Ovary (tissue), 9 donors: Measurements from ENCODE around the gene ARPIN. TPM values are rescaled to one million over a fixed set of nuclear protein-coding genes. Genes with fewer than 3 reads are reported as not detected.
"Not testable (repeated sequence)": the region's sequence is repeated elsewhere in the genome, so short reads cannot be mapped to it uniquely, and the experiment has no call there.

Source experiments
- DNase-seq, 5 donors: peaks; one replicate each; pipeline ENCODE4 v3.0.0-alpha.2; 2019 to 2020
- H3K27ac ChIP-seq, 2 donors: fragments of 200-600 bp; one replicate each; pipeline versions ENCODE4 v1.5.1 to v1.8.0; 2019 to 2022
- H3K27me3 ChIP-seq: fragments of 200-600 bp; one replicate; pipeline ENCODE4 v1.8.0; 2022
- H3K36me3 ChIP-seq: fragments of 200-600 bp; sonication (generic); one replicate; pipeline ENCODE4 v1.5.1; 2019
- H3K4me1 ChIP-seq: one replicate; pipeline ENCODE4 v1.8.1; 2013; ENCODE audit warnings: mild to moderate bottlenecking, moderate library complexity; ENCODE audit not compliant: insufficient read depth
- H3K4me3 ChIP-seq: fragments of 200-600 bp; sonication (generic); one replicate; pipeline ENCODE4 v1.5.1; 2017
- H3K9me3 ChIP-seq, 2 donors: fragments of 200-600 bp in 1 of 2; sonication (generic) in 1 of 2; one replicate each; pipeline versions ENCODE4 v1.5.1 to v1.8.1; 2013 to 2019; ENCODE audit warnings: mild to moderate bottlenecking in 1 of 2, moderate library complexity in 1 of 2
- EP300 ChIP-seq: sonication (generic); formaldehyde crosslinking; IDR thresholded peaks from one replicate; pipeline ENCODE4 v1.6.1; 2017; ENCODE audit warnings: antibody characterized with exemption
- POLR2A ChIP-seq: fragments of 450-650 bp; IDR thresholded peaks from one replicate; pipeline ENCODE4 v1.6.1; 2017; ENCODE audit warnings: antibody characterized with exemption, mild to moderate bottlenecking, moderate library complexity
- WGBS, 3 donors: extraction: QIAGEN DNeasy Blood & Tissue Kit in 1 of 3; methylation state at CpG; one replicate each; pipeline versions ENCODE4 v1.1.5 to v1.1.7; 2013 to 2017; 5-methylcytosine and 5-hydroxymethylcytosine counted together
- intact Hi-C, 4 donors: fragments of 100-400 bp; cut with DNase I; formaldehyde crosslinking; loops; one replicate each; pipeline versions ENCODE4 v1.11.0 to v1.15.1; 2022 to 2023
- polyA plus RNA-seq, 2 donors: library from polyadenylated mRNA; stranded (reverse); fragments of 200-250 nt in 1 of 2; fragments of 350-450 nt in 1 of 2; fragmentation: Illumina TruSeq in 1 of 2; extraction: RNeasy Lipid Tissue Mini Kit (QIAGEN cat#74804) in 1 of 2; gene quantifications; one replicate each; pipeline ENCODE4 v1.2.3, GENCODE V29; 2013 to 2014
- total RNA-seq, 7 donors: library from RNA; depleted of rRNA in 2 of 7; stranded (reverse); fragments of >200 nt in 2 of 7; fragmentation: NEBNext Ultra II Directional in 3 of 7; extraction: Animal tissue kit (Norgen Biotek cat#: 25700) in 3 of 7; gene quantifications; one replicate each; pipeline versions ENCODE4 v1.1.0 to v1.2.4, GENCODE V29; 2016 to 2023
- TF ChIP-seq, protein P1 (sequence below), 3 donors: fragments of 450-650 bp in 2 of 3; fragments of 200-600 bp in 1 of 3; IDR thresholded peaks; one replicate each; pipeline versions ENCODE4 v1.5.1 to v1.8.0; 2016 to 2022; ENCODE audit warnings: antibody characterized with exemption in 3 of 3, mild to moderate bottlenecking in 1 of 3
- donor health status: DM: no; HTN: no; CAD: no; lungs with moderate emphysema.
- donor health status: DM: no; HTN: no; CAD: no.
- donor health status: Bipolar disorder and iron deficiency.
- donor health status: DM: yes; HTN: yes; CAD: no.
- donor health status: DM: no; HTN: no; CAD: no.
- donor health status: DM: yes; HTN: yes; CAD: no.

The ARPIN gene
- total and polyA plus RNA-seq, 9 donors = 14.2 to 36.5 (median 29.9) TPM

DNA sequence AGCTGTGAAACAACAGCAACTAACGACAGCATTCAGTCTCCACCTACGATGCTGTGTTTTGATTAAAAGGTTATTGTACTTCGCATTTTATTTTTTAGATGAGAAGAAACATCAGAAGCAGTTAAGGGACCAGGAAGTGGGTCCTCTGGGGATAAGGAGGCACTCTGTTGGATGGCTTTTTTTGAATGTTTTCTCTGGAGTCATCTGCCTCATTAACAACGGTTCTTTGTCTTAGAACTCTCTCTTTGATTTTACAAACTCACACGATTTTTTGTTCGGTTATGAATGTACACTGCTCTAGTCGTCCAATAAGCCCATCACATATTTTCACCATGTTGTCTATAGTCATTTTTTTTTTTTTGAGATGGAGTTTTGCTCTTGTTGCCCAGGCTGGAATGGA is 36.0 kb upstream of the ARPIN start:
- intact Hi-C loops = no loop called here
- 66 to 74% (median 72%) methylated on average over 7 of the region's 7 CpGs for WGBS, 3 donors

GRCh38 chr15:89947385-89947784 is 34.6 kb upstream of the ARPIN start:
- no peak for DNase-seq
- intact Hi-C loops = no loop called here
- Histone ChIP-seq H3K4me3 (no peak overlapping the region), H3K27me3 (no peaks in the 10 kb centered on the region), H3K4me1 (no peaks in the 10 kb centered on the region), H3K36me3 (no peaks in the 10 kb centered on the region), H3K27ac (no peak overlapping the region), H3K9me3 (no peaks in the 10 kb centered on the region)
- WGBS, 3 donors = 87 to 90% (median 88%) methylated on average over 3 of the region's 3 CpGs
- TF ChIP-seq POLR2A (no peak), EP300 (no peak)
- TF ChIP-seq, protein P1, sequence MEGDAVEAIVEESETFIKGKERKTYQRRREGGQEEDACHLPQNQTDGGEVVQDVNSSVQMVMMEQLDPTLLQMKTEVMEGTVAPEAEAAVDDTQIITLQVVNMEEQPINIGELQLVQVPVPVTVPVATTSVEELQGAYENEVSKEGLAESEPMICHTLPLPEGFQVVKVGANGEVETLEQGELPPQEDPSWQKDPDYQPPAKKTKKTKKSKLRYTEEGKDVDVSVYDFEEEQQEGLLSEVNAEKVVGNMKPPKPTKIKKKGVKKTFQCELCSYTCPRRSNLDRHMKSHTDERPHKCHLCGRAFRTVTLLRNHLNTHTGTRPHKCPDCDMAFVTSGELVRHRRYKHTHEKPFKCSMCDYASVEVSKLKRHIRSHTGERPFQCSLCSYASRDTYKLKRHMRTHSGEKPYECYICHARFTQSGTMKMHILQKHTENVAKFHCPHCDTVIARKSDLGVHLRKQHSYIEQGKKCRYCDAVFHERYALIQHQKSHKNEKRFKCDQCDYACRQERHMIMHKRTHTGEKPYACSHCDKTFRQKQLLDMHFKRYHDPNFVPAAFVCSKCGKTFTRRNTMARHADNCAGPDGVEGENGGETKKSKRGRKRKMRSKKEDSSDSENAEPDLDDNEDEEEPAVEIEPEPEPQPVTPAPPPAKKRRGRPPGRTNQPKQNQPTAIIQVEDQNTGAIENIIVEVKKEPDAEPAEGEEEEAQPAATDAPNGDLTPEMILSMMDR (IDR thresholded peaks at IDR 0.05) = no peak

More for the DNA sequence above, 36.0 kb upstream of the ARPIN start:
- H3K27me3 ChIP-seq = no peaks in the 10 kb centered on the region
- no peak for DNase-seq
- H3K4me3 ChIP-seq = no peak overlapping the region
- TF ChIP-seq EP300 = no peak
- TF ChIP-seq, protein P1 (IDR thresholded peaks at IDR 0.05) = no peak
- no peak for TF ChIP-seq POLR2A
- no peaks in the 10 kb centered on the region for H3K4me1 ChIP-seq
- H3K27ac ChIP-seq = no peak overlapping the region
- no peaks in the 10 kb centered on the region for H3K9me3 ChIP-seq
- H3K36me3 ChIP-seq = no peaks in the 10 kb centered on the region

DNA sequence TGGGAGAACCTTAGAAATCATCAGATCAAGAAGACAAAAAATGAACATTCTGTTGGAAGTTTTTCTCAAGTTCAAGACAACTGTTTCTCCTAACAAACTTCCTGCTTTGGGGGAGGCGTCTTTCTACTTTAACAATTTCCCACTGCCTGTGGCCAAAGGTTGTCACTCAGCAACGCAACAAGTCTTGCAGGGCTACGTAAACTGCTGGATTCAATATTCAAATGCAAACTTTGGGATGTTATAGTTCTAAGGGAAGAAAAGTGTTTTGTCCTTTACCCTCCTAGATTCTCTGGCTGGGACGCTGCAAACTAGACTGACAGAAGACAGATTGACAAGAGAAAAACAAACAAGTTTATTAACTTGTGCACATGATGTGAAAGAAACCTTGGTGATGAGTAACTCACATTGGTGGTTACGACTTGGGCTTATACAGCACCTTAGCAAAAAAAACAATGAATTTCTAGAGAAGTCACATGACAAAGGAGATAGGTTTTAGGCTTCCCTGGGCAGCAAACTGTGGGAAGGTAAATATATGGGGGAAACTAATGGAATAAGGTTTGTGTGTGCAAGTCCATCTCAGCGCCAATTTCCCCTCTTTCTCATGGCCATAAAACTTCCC is 34.0 kb upstream of the ARPIN start:
- no peak overlapping the region for H3K4me3 ChIP-seq
- intact Hi-C loops = no loop called here
- no peaks in the 10 kb centered on the region for H3K36me3 ChIP-seq
- H3K27ac ChIP-seq = no peak overlapping the region
- no peaks in the 10 kb centered on the region for H3K9me3 ChIP-seq
- H3K4me1 ChIP-seq = no peaks in the 10 kb centered on the region
- TF ChIP-seq, protein P1 (IDR thresholded peaks at IDR 0.05) = no peak
- TF ChIP-seq EP300 (no peak), POLR2A (no peak)
- DNase-seq = no peak
- H3K27me3 ChIP-seq = no peaks in the 10 kb centered on the region
- 68 to 72% (median 69%) methylated on average over 6 of the region's 6 CpGs for WGBS, 3 donors

GRCh38 chr15:89943721-89944120 is 31.0 kb upstream of the ARPIN start:
- DNase-seq, H3K27me3 ChIP-seq, H3K9me3 ChIP-seq, H3K4me3 ChIP-seq, H3K36me3 ChIP-seq, intact Hi-C loops, H3K27ac ChIP-seq, H3K4me1 ChIP-seq: not testable (repeated sequence)
- 88 to 89% (median 89%) methylated on average over 6 of the region's 6 CpGs for WGBS, 3 donors

DNA sequence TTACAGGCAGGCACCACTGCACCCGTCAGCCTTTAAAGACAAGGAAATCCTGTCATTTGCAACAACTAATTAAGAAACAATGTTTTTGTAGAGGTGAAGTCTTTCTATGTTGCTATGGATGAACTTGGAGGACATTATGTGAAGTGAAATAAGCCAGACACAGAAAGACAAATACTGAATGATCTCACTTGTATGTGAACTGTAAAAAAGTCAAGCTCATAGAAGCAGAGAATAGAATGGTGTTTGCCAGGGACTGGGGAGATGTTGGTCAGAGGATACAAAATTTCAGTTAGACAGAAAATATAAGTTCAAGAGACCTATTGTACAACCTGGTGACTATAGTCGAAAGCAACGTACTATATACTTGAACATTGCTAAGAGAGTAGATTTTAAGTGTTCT is 27.2 kb upstream of the ARPIN start:
- H3K27me3 ChIP-seq = no peaks in the 10 kb centered on the region
- H3K4me3 ChIP-seq = no peak overlapping the region
- H3K36me3 ChIP-seq = no peaks in the 10 kb centered on the region
- WGBS, 3 donors = 84 to 91% (median 86%) methylated on average over 3 of the region's 3 CpGs
- H3K4me1 ChIP-seq = no peaks in the 10 kb centered on the region
- TF ChIP-seq POLR2A = no peak
- no peak for TF ChIP-seq EP300
- TF ChIP-seq, protein P1 (IDR thresholded peaks at IDR 0.05) = no peak
- H3K27ac ChIP-seq = no peak overlapping the region
- H3K9me3 ChIP-seq = no peaks in the 10 kb centered on the region
- DNase-seq = no peak
- intact Hi-C loops = no loop called here

- H3K4me3 ChIP-seq, H3K27me3 ChIP-seq, H3K27ac ChIP-seq, intact Hi-C loops, DNase-seq, H3K4me1 ChIP-seq, H3K9me3 ChIP-seq, H3K36me3 ChIP-seq: not testable (repeated sequence)
- WGBS, 3 donors = 49 to 54% (median 52%) methylated on average over 2 of the region's 2 CpGs
These were observed 26.6 kb upstream of the ARPIN start for GRCh38 chr15:89939377-89939776.
